ENCODE results near the gene PFDN4. TPM values are rescaled to one million over a fixed set of nuclear protein-coding genes. Genes with fewer than 3 reads are reported as not detected.
"Not testable (repeated sequence)": the region's sequence is repeated elsewhere in the genome, so short reads cannot be mapped to it uniquely, and the experiment has no call there.

The PFDN4 gene
- total RNA-seq, 2 donors from 2014 or later: 16.5 to 48.8 TPM

DNA sequence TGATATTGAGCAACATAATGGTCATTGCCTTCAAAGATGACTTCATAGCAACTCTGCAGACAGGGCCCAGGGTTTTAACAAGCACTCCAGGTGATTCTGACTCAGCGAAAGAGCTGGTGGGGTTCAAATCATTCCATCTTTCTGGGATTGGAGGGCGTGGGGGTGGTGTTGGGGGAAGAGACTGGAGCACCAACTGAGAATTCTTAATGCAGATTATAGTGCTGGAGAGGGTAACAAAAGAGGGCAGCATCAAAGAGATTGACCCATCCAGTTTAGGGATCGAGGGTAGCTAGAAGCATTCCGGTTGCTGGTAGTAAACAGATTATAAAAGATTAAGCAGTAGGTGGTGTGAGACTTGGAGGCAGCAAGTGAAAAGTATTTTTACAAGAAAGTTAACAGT, 15.9 kb downstream of the PFDN4 start:
- Histone ChIP-seq H3K9me3 (no peaks in the 10 kb centered on the region), H3K4me1 (peaks cover 25% of the 10 kb centered on the region), H3K4me3 (no peak overlapping the region), H3K27ac (no peak overlapping the region), H3K36me3 (replicated peaks in 1 of 2; ENCODE audit: insufficient read depth in 1 of 2, low read depth in 2 of 2) (no peaks in the 10 kb centered on the region), H3K27me3 (no peaks in the 10 kb centered on the region)
- DNase-seq: no peak
- TF ChIP-seq, protein P1, sequence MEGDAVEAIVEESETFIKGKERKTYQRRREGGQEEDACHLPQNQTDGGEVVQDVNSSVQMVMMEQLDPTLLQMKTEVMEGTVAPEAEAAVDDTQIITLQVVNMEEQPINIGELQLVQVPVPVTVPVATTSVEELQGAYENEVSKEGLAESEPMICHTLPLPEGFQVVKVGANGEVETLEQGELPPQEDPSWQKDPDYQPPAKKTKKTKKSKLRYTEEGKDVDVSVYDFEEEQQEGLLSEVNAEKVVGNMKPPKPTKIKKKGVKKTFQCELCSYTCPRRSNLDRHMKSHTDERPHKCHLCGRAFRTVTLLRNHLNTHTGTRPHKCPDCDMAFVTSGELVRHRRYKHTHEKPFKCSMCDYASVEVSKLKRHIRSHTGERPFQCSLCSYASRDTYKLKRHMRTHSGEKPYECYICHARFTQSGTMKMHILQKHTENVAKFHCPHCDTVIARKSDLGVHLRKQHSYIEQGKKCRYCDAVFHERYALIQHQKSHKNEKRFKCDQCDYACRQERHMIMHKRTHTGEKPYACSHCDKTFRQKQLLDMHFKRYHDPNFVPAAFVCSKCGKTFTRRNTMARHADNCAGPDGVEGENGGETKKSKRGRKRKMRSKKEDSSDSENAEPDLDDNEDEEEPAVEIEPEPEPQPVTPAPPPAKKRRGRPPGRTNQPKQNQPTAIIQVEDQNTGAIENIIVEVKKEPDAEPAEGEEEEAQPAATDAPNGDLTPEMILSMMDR (IDR thresholded peaks at IDR 0.05): no peak
- no peak for TF ChIP-seq POLR2A (IDR thresholded peaks at IDR 0.05)
- intact Hi-C loops (cut with DNase I): no loop called here
- no peak for ATAC-seq
- WGBS, 2 donors: 61 to 82% methylated on average over 4 of the region's 4 CpGs

DNA sequence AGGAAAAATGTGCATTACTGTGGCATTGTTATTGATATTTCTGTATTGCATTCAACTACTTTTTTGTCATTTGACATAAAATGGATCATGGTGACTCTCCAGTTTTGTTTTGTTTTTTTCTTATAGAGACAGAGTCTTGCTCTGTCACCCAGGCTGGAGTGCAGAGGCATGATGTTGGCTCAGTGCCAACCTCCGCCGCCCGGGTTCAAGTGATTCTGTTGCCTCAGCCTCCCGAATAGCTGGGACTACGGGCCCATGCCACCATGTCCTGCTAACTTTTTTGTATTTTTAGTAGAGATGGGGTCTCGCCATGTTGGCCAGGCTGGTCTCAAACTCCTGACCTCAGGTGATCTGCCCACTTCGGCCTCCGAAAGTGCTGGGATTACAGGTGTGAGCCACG, 16.8 kb downstream of the PFDN4 start:
- 78 to 85% methylated on average over 9 of the region's 9 CpGs for WGBS, 2 donors
- DNase-seq; intact Hi-C loops (cut with DNase I); ATAC-seq; H3K4me3 ChIP-seq; H3K36me3 ChIP-seq (replicated peaks in 1 of 2; ENCODE audit: insufficient read depth in 1 of 2, low read depth in 2 of 2); H3K9me3 ChIP-seq; H3K27ac ChIP-seq; H3K27me3 ChIP-seq: not testable (repeated sequence)
- H3K4me1 ChIP-seq: peaks cover 25% of the 10 kb centered on the region

DNA sequence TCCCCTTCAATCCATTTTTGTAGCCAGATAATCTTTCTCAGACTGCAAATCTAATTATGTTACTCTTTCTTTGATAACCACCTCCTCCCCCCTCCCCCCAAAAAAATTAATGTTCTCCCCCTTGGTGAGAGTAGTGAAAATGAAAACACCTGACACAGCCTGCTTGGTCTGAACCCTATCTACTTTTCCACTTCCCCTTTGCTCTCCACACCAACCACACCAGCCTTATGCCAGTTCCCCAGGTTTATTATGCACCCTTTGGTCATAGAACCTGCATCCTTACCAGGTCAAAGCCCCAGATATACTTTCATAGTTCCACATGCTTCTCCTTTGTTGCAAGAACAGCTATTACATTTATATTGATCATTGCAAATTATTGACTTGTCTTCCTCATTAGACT, 19.4 kb downstream of the PFDN4 start:
- intact Hi-C loops (cut with DNase I): no loop called here
- H3K27ac ChIP-seq: no peak overlapping the region

DNA sequence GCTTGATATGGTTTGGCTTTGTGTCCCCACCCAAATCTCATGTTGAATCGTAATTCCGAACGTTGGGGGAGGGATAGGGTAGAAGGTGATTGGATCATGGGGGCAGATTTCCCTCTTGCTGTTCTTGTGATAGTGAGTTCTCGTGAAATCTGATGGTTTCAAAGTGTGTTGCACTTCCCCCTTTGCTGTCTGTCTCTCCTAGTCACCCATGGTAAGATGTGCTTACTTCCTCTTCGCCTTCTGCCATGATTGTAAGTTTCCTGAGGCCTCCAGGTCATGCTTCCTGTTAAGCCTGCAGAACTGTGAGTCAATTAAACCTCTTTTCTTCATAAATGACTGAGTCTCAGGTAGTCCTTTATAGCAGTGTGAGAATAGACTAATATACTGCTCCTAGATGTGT, 19.9 kb downstream of the PFDN4 start:
- no peaks in the 10 kb centered on the region for H3K9me3 ChIP-seq
- ATAC-seq (no peak), DNase-seq (no peak)
- TF ChIP-seq POLR2A (IDR thresholded peaks at IDR 0.05): no peak
- TF ChIP-seq, protein P1 (IDR thresholded peaks at IDR 0.05): no peak
- intact Hi-C loops (cut with DNase I): no loop called here
- H3K4me3 ChIP-seq: no peak overlapping the region
- no peaks in the 10 kb centered on the region for H3K4me1 ChIP-seq
- H3K36me3 ChIP-seq (replicated peaks in 1 of 2; ENCODE audit: insufficient read depth in 1 of 2, low read depth in 2 of 2): no peaks in the 10 kb centered on the region
- 83 to 88% methylated on average over 5 of the region's 5 CpGs for WGBS, 2 donors
- no peak overlapping the region for H3K27ac ChIP-seq
- no peaks in the 10 kb centered on the region for H3K27me3 ChIP-seq

More for the DNA sequence above, 19.4 kb downstream of the PFDN4 start:
- Histone ChIP-seq H3K36me3 (replicated peaks in 1 of 2; ENCODE audit: insufficient read depth in 1 of 2, low read depth in 2 of 2) (no peaks in the 10 kb centered on the region), H3K27me3 (no peaks in the 10 kb centered on the region), H3K9me3 (no peaks in the 10 kb centered on the region), H3K4me1 (peaks cover 4% of the 10 kb centered on the region), H3K4me3 (no peak overlapping the region)
- TF ChIP-seq, protein P1 (IDR thresholded peaks at IDR 0.05): no peak
- TF ChIP-seq POLR2A (IDR thresholded peaks at IDR 0.05): no peak
- DNase-seq: no peak
- ATAC-seq: no peak

DNA sequence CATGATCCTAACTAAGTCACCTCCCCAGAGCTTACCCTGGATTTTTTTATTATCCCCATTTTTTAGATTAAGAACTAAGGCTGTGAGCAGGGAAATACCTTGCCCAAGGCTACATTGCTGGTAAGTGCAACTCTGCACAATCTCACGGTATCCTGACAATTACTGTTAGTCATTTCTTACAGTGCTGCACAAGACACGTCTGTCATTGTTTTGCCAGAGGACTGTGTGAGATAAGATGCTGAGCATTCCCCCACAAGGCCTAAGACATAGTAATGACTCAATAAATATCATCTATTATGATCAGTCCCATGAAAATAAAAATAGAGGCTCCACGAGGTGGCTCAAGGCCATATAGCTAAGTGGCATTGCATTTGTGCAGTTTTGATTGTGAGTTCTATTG, 21.0 kb downstream of the PFDN4 start:
- intact Hi-C loops (cut with DNase I): no loop called here
- Histone ChIP-seq H3K27me3 (no peaks in the 10 kb centered on the region), H3K4me1 (no peaks in the 10 kb centered on the region), H3K4me3 (no peak overlapping the region), H3K9me3 (no peaks in the 10 kb centered on the region), H3K27ac (no peak overlapping the region), H3K36me3 (replicated peaks in 1 of 2; ENCODE audit: insufficient read depth in 1 of 2, low read depth in 2 of 2) (no peaks in the 10 kb centered on the region)
- TF ChIP-seq, protein P1 (IDR thresholded peaks at IDR 0.05): no peak
- TF ChIP-seq POLR2A (IDR thresholded peaks at IDR 0.05): no peak
- ATAC-seq (no peak), DNase-seq (no peak)
- 55 to 58% methylated on average over 3 of the region's 3 CpGs for WGBS, 2 donors
